Ishikawa (cell line): Measurements from ENCODE around the gene FOXG1.

Experiments used
- CEBPB ChIP-seq: IDR thresholded peaks from 2 replicates; pipeline ENCODE4 v1.6.1; 2012
- CREB1 ChIP-seq: IDR thresholded peaks from 2 replicates; pipeline ENCODE4 v1.6.1; 2012; ENCODE audit warnings: low read depth
- EGR1 ChIP-seq: IDR thresholded peaks from 2 replicates; pipeline ENCODE4 v1.6.1; 2012
- EP300 ChIP-seq: IDR thresholded peaks from 2 replicates; pipeline ENCODE4 v1.6.1; 2012; ENCODE audit warnings: borderline replicate concordance
- FOXM1 ChIP-seq: IDR thresholded peaks from 2 replicates; pipeline ENCODE4 v1.6.1; 2012; ENCODE audit warnings: low read depth, borderline replicate concordance
- NFIC ChIP-seq: IDR thresholded peaks from 2 replicates; pipeline ENCODE4 v1.6.1; 2012
- RAD21 ChIP-seq: IDR thresholded peaks from 2 replicates; pipeline ENCODE4 v1.6.1; 2012; ENCODE audit warnings: low read depth
- REST ChIP-seq: IDR thresholded peaks from 2 replicates; pipeline ENCODE4 v1.6.1; 2012; ENCODE audit warnings: low read depth, mild to moderate bottlenecking
- TAF1 ChIP-seq: IDR thresholded peaks from 2 replicates; pipeline ENCODE4 v1.6.1; 2012; ENCODE audit warnings: low read depth, mild to moderate bottlenecking
- TCF12 ChIP-seq: IDR thresholded peaks from 2 replicates; pipeline ENCODE4 v1.6.1; 2012; ENCODE audit warnings: low read depth
- TEAD4 ChIP-seq: IDR thresholded peaks from 2 replicates; pipeline ENCODE4 v1.6.1; 2012
- YY1 ChIP-seq: IDR thresholded peaks from 2 replicates; pipeline ENCODE4 v1.6.1; 2012; ENCODE audit warnings: low read depth
- ZBTB7A ChIP-seq: IDR thresholded peaks from 2 replicates; pipeline ENCODE4 v1.6.1; 2012; ENCODE audit warnings: low read depth
- TF ChIP-seq, protein P1 (sequence below): IDR thresholded peaks from 2 replicates; pipeline ENCODE4 v1.6.1; 2012
- TF ChIP-seq, protein P2 (sequence below): IDR thresholded peaks from 2 replicates; pipeline ENCODE4 v1.6.1; 2012

The FOXG1 gene

DNA sequence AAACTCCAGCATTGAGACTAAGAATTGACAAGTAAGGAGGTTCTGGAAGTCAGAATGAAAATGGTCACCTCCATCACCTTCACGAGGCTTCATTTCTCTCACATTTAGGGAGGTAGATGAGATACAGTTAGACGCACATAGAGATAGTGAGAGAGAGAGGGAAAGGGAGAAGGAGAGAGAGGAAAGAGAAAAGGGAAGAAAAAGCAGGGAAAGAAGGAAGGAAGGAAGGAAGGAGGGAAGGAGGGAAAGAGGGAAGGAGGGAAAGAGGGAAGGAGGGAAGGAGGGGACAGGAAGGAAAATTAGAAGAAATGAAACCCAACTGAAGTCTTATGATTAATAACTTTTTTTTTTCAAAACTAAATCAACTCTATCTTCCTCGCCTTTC lies 10.7 kb upstream of the FOXG1 start:
- TF ChIP-seq YY1: no peak
- no peak for TF ChIP-seq REST
- TF ChIP-seq ZBTB7A: no peak
- no peak for TF ChIP-seq NFIC
- no peak for TF ChIP-seq CREB1
- TF ChIP-seq EGR1: no peak
- TF ChIP-seq, protein P1, sequence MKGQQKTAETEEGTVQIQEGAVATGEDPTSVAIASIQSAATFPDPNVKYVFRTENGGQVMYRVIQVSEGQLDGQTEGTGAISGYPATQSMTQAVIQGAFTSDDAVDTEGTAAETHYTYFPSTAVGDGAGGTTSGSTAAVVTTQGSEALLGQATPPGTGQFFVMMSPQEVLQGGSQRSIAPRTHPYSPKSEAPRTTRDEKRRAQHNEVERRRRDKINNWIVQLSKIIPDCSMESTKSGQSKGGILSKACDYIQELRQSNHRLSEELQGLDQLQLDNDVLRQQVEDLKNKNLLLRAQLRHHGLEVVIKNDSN: no peak
- no peak for TF ChIP-seq RAD21
- no peak for TF ChIP-seq EP300
- TF ChIP-seq TCF12: no peak
- no peak for TF ChIP-seq TAF1
- TF ChIP-seq, protein P2, sequence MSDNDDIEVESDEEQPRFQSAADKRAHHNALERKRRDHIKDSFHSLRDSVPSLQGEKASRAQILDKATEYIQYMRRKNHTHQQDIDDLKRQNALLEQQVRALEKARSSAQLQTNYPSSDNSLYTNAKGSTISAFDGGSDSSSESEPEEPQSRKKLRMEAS: no peak
- no peak for TF ChIP-seq TEAD4

- TF ChIP-seq, protein P2: no peak
- TF ChIP-seq EP300 (no peak), TCF12 (no peak), TAF1 (no peak), REST (no peak), CEBPB (no peak), EGR1 (no peak), ZBTB7A (no peak), TEAD4 (no peak), NFIC (no peak), RAD21 (no peak)
- TF ChIP-seq, protein P1: no peak
Observed at GRCh38 chr14:28756269-28756883, 10.2 kb upstream of the FOXG1 start.

GRCh38 chr14:28756884-28757570 lies 9.6 kb upstream of the FOXG1 start:
- TF ChIP-seq EGR1 (no peak), RAD21 (peak; percentile 51), CREB1 (no peak)

- TF ChIP-seq TEAD4 (no peak), ZBTB7A (no peak), EGR1 (no peak), RAD21 (no peak), CREB1 (no peak), REST (no peak), FOXM1 (no peak), TCF12 (no peak), CEBPB (no peak), YY1 (no peak), TAF1 (no peak), NFIC (no peak), EP300 (no peak)
- TF ChIP-seq, protein P1: no peak
- TF ChIP-seq, protein P2: no peak
Observed at GRCh38 chr14:28757786-28758185, 8.8 kb upstream of the FOXG1 start.
